Measurements from ENCODE around the gene PLA2G4D.
"Not testable (repeated sequence)": the region's sequence is repeated elsewhere in the genome, so short reads cannot be mapped to it uniquely, and the experiment has no call there.

Gene PLA2G4D

GRCh38 chr15:42121682-42122081 lies 27.3 kb upstream of the PLA2G4D start:
- no peak for DNase-seq

- no peak for DNase-seq
Observed at GRCh38 chr15:42121021-42121420, 26.7 kb upstream of the PLA2G4D start.

- DNase-seq, result no peak
Observed at GRCh38 chr15:42120285-42120684, 25.9 kb upstream of the PLA2G4D start.

GRCh38 chr15:42119446-42119760 lies 25.0 kb upstream of the PLA2G4D start:
- DNase-seq, result no peak

GRCh38 chr15:42118650-42119445 lies 24.5 kb upstream of the PLA2G4D start:
- no peak for DNase-seq

- DNase-seq, result no peak
Observed at GRCh38 chr15:42111924-42112323, 17.6 kb upstream of the PLA2G4D start.

- no peak for DNase-seq
Observed at GRCh38 chr15:42110367-42110766, 16.0 kb upstream of the PLA2G4D start.

- DNase-seq, result no peak
Observed at GRCh38 chr15:42108806-42109205, 14.4 kb upstream of the PLA2G4D start.

- DNase-seq, result no peak
Observed at GRCh38 chr15:42108189-42108588, 13.8 kb upstream of the PLA2G4D start.

- DNase-seq, result peak; percentile 32
Observed at GRCh38 chr15:42107473-42107872, 13.1 kb upstream of the PLA2G4D start.

- DNase-seq, result no peak
Observed at GRCh38 chr15:42106288-42106687, 11.9 kb upstream of the PLA2G4D start.

GRCh38 chr15:42104095-42104891 lies 9.9 kb upstream of the PLA2G4D start:
- no peak for DNase-seq

- DNase-seq, result no peak
Observed at GRCh38 chr15:42102646-42103235, 8.4 kb upstream of the PLA2G4D start.

- DNase-seq, result no peak
Observed at GRCh38 chr15:42101861-42102260, 7.5 kb upstream of the PLA2G4D start.

GRCh38 chr15:42100021-42100800 lies 5.8 kb upstream of the PLA2G4D start:
- no peak for DNase-seq

GRCh38 chr15:42097018-42097417 lies 2.7 kb upstream of the PLA2G4D start:
- DNase-seq, result no peak

- no peak for DNase-seq
Observed at GRCh38 chr15:42093966-42094365, 396 bp downstream of the PLA2G4D start.

GRCh38 chr15:42092398-42093318 lies 1.7 kb downstream of the PLA2G4D start:
- no peak for DNase-seq

- not testable (repeated sequence) for DNase-seq
Observed at GRCh38 chr15:42091753-42092397, 2.5 kb downstream of the PLA2G4D start.

- DNase-seq, result no peak
Observed at GRCh38 chr15:42090781-42091180, 3.6 kb downstream of the PLA2G4D start.

- DNase-seq, result no peak
Observed at GRCh38 chr15:42090370-42090769, 4.0 kb downstream of the PLA2G4D start.

GRCh38 chr15:42089942-42090341 lies 4.4 kb downstream of the PLA2G4D start:
- DNase-seq, result no peak

All from activated naive CD4-positive, alpha-beta T cell treated with anti-CD3 and anti-CD28 coated beads, Interleukin-2, amount 50 U/mL, for 16 hours (primary cell).